H1 (cell line): ENCODE results near the gene FHIT. TPM values are rescaled to one million over a fixed set of nuclear protein-coding genes. Genes with fewer than 3 reads are reported as not detected.

Experiments used
- CTCF ChIA-PET: fragments of 300-600 bp; sonication (Branson Sonifier 250); formaldehyde crosslinking; loops from one replicate; lab custom pipeline; 2021; ENCODE audit not compliant: partially characterized antibody; lab: Charles Lee
- POLR2A ChIA-PET: fragments of 300-600 bp; sonication (Branson Sonifier 250); formaldehyde crosslinking; loops from one replicate; lab custom pipeline; 2021; ENCODE audit warnings: inconsistent platforms; ENCODE audit not compliant: partially characterized antibody; lab: Charles Lee
- DNase-seq, 2 experiments: peaks; one replicate each; pipeline versions ENCODE4 v3.0.0 to v3.0.0-alpha.2; 2010 to 2022; ENCODE audit warnings: low spot score in 2 of 2, low read depth in 1 of 2, mixed read lengths in 1 of 2
- FAIRE-seq: peaks from 2 replicates; lab custom pipeline; 2011; peaks lifted over from hg19 to GRCh38; lab: Jason Lieb, UNC
- H2AFZ ChIP-seq: 2 replicates; pipeline ENCODE4 v1.8.1; 2012; ENCODE audit warnings: low read length, inconsistent platforms
- H2AK5ac ChIP-seq: 2 replicates; pipeline ENCODE4 v1.6.1; 2013; ENCODE audit warnings: low read depth, low read length
- H2BK120ac ChIP-seq: replicated peaks from 2 replicates; pipeline ENCODE3; 2013; ENCODE audit warnings: low read depth, low read length, inconsistent platforms
- H2BK12ac ChIP-seq: 2 replicates; pipeline ENCODE4 v1.6.1; 2013; ENCODE audit warnings: low read depth, low read length
- H2BK15ac ChIP-seq: 2 replicates; pipeline ENCODE4 v1.6.1; 2013; ENCODE audit warnings: low read length
- H2BK20ac ChIP-seq: 2 replicates; pipeline ENCODE4 v1.6.1; 2013; ENCODE audit warnings: low read length
- H2BK5ac ChIP-seq: 2 replicates; pipeline ENCODE4 v1.6.1; 2013; ENCODE audit warnings: low read depth, low read length
- H3K14ac ChIP-seq: 2 replicates; pipeline ENCODE4 v1.6.1; 2013; ENCODE audit warnings: inconsistent platforms; ENCODE audit not compliant: insufficient read length
- H3K18ac ChIP-seq: 2 replicates; pipeline ENCODE4 v1.6.1; 2013; ENCODE audit warnings: low read length; ENCODE audit errors: extremely low read depth
- H3K23ac ChIP-seq: 2 replicates; pipeline ENCODE4 v1.6.1; 2013; ENCODE audit warnings: inconsistent platforms; ENCODE audit not compliant: insufficient read length
- H3K23me2 ChIP-seq: 2 replicates; pipeline ENCODE4 v1.6.1; 2013; ENCODE audit warnings: low read depth, low read length
- H3K27ac ChIP-seq: 2 replicates; pipeline ENCODE4 v1.6.1; 2011; ENCODE audit warnings: low read depth, low read length, inconsistent platforms
- H3K27me3 ChIP-seq, 4 experiments: replicated peaks in 1 of 4; 1 replicate in 1 of 4; 2 replicates in 3 of 4; pipeline versions ENCODE4 v1.6.1 to v1.8.1; 2011 to 2013; ENCODE audit warnings: low read length in 3 of 4, mild to moderate bottlenecking in 3 of 4, inconsistent platforms in 2 of 4, mixed read lengths in 2 of 4, moderate library complexity in 1 of 4; ENCODE audit not compliant: control insufficient read depth in 3 of 4, insufficient read depth in 3 of 4; ENCODE audit errors: extremely low read depth in 1 of 4
- H3K36me3 ChIP-seq, 4 experiments: 2 replicates each; pipeline versions ENCODE4 v1.6.1 to v1.8.1; 2011 to 2013; ENCODE audit warnings: mild to moderate bottlenecking in 4 of 4, low read length in 3 of 4, moderate library complexity in 2 of 4, control low read depth in 1 of 4, inconsistent platforms in 1 of 4; ENCODE audit not compliant: insufficient read depth in 4 of 4, control insufficient read depth in 2 of 4
- H3K4ac ChIP-seq: replicated peaks from 2 replicates; pipeline ENCODE3; 2013; ENCODE audit warnings: low read length, low read depth, mixed read lengths, inconsistent platforms; ENCODE audit not compliant: insufficient read length
- H3K4me1 ChIP-seq, 4 experiments: replicated peaks in 1 of 4; 1 replicate in 1 of 4; 2 replicates in 3 of 4; pipeline versions ENCODE4 v1.6.1 to v1.8.1; 2011 to 2013; ENCODE audit warnings: low read length in 3 of 4, inconsistent platforms in 2 of 4, mixed read lengths in 1 of 4; ENCODE audit not compliant: insufficient read depth in 4 of 4, control insufficient read depth in 3 of 4
- H3K4me2 ChIP-seq, 2 experiments: 2 replicates each; pipeline versions ENCODE4 v1.6.1 to v1.8.1; 2011 to 2013; ENCODE audit warnings: low read depth in 2 of 2, low read length in 2 of 2, control low read depth in 1 of 2, inconsistent platforms in 1 of 2, mild to moderate bottlenecking in 1 of 2; ENCODE audit not compliant: insufficient read depth in 1 of 2
- H3K4me3 ChIP-seq, 4 experiments: fragments of 200-600, 300-600 bp in 1 of 4; sonication (generic), shearing (Covaris generic), sonication (Bioruptor Twin) in 1 of 4; 2 replicates each; pipeline versions ENCODE4 v1.5.1 to v1.8.1; 2011 to 2016; ENCODE audit warnings: low read length in 4 of 4, low read depth in 3 of 4, control low read depth in 2 of 4, inconsistent platforms in 2 of 4, mild to moderate bottlenecking in 2 of 4, mixed read lengths in 1 of 4, moderate library complexity in 1 of 4; ENCODE audit not compliant: insufficient read depth in 2 of 4; ENCODE audit errors: extremely low read depth in 1 of 4
- H3K56ac ChIP-seq: replicated peaks from 2 replicates; pipeline ENCODE3; 2013; ENCODE audit warnings: low read depth, mild to moderate bottlenecking, mixed read lengths, low read length, inconsistent platforms; ENCODE audit not compliant: insufficient read length
- H3K79me1 ChIP-seq: 2 replicates; pipeline ENCODE4 v1.6.1; 2013; ENCODE audit warnings: low read depth, low read length, control low read depth
- H3K79me2 ChIP-seq, 2 experiments: 2 replicates each; pipeline versions ENCODE4 v1.6.1 to v1.8.1; 2012 to 2013; ENCODE audit warnings: low read length in 2 of 2, mild to moderate bottlenecking in 2 of 2, inconsistent platforms in 1 of 2; ENCODE audit not compliant: insufficient read depth in 2 of 2, control insufficient read depth in 1 of 2
- H3K9ac ChIP-seq, 4 experiments: replicated peaks in 1 of 4; 1 replicate in 1 of 4; 2 replicates in 3 of 4; pipeline versions ENCODE4 v1.6.1 to v1.8.1; 2011 to 2013; ENCODE audit warnings: low read depth in 3 of 4, low read length in 3 of 4, control low read depth in 2 of 4, mild to moderate bottlenecking in 2 of 4, moderate library complexity in 2 of 4, inconsistent platforms in 1 of 4; ENCODE audit errors: extremely low read depth in 1 of 4
- H3K9me3 ChIP-seq, 2 experiments: 2 replicates each; pipeline versions ENCODE4 v1.6.1 to v1.8.1; 2012 to 2013; ENCODE audit warnings: mild to moderate bottlenecking in 2 of 2, moderate library complexity in 2 of 2, control low read depth in 1 of 2, inconsistent platforms in 1 of 2, low read depth in 1 of 2, low read length in 1 of 2, mixed read lengths in 1 of 2; ENCODE audit not compliant: insufficient read depth in 2 of 2
- H4K20me1 ChIP-seq, 2 experiments: replicated peaks in 1 of 2; 2 replicates each; pipeline versions ENCODE3 to v1.8.1; 2011 to 2013; ENCODE audit warnings: inconsistent platforms in 2 of 2, low read length in 2 of 2, mild to moderate bottlenecking in 1 of 2; ENCODE audit not compliant: insufficient read depth in 2 of 2, control insufficient read depth in 1 of 2
- H4K5ac ChIP-seq: 2 replicates; pipeline ENCODE4 v1.6.1; 2013; ENCODE audit warnings: low read length, low read depth, mixed read lengths, inconsistent platforms; ENCODE audit not compliant: insufficient read length
- H4K8ac ChIP-seq: 2 replicates; pipeline ENCODE4 v1.8.0; 2013; ENCODE audit warnings: mild to moderate bottlenecking, moderate library complexity, low read length, inconsistent platforms; ENCODE audit not compliant: insufficient read depth; ENCODE audit errors: extremely low read depth
- H4K91ac ChIP-seq: replicated peaks from 2 replicates; pipeline ENCODE3; 2013; ENCODE audit warnings: low read length, mixed read lengths, inconsistent platforms; ENCODE audit not compliant: insufficient read length
- BACH1 ChIP-seq: IDR thresholded peaks from 2 replicates; pipeline ENCODE4 v1.6.1; 2012; ENCODE audit warnings: low read length, improper control_type of control experiment
- CHD1 ChIP-seq: IDR thresholded peaks from 2 replicates; pipeline ENCODE4 v1.6.1; 2012; ENCODE audit warnings: low read depth, low read length, improper control_type of control experiment
- GTF2F1 ChIP-seq: IDR thresholded peaks from 2 replicates; pipeline ENCODE4 v1.6.1; 2012; ENCODE audit warnings: low read depth, low read length, improper control_type of control experiment, borderline replicate concordance
- KDM5A ChIP-seq: fragments of 200-600 bp; IDR thresholded peaks from 2 replicates; pipeline ENCODE4 v1.7.1; 2012; ENCODE audit warnings: mild to moderate bottlenecking, low read length, inconsistent platforms, mixed read lengths
- PHF8 ChIP-seq: fragments of 200-600 bp; sonication (generic); conservative IDR thresholded peaks from 2 replicates; pipeline ENCODE4 v1.7.1; 2012; ENCODE audit warnings: low read depth, mild to moderate bottlenecking, inconsistent platforms, low read length, moderate library complexity
- POU5F1 ChIP-seq: IDR thresholded peaks from 2 replicates; pipeline ENCODE4 v1.6.1; 2011; ENCODE audit warnings: low read depth, mild to moderate bottlenecking, low read length, moderate library complexity
- SIRT6 ChIP-seq: IDR thresholded peaks from one replicate; pipeline ENCODE4 v1.7.1; 2012; ENCODE audit warnings: low read length, inconsistent platforms
- SIX5 ChIP-seq: IDR thresholded peaks from 2 replicates; pipeline ENCODE4 v1.6.1; 2011; ENCODE audit warnings: mild to moderate bottlenecking, low read depth, low read length
- TCF12 ChIP-seq: IDR thresholded peaks from 2 replicates; pipeline ENCODE4 v1.6.1; 2011; ENCODE audit warnings: low read depth, mild to moderate bottlenecking, low read length
- YY1 ChIP-seq: IDR thresholded peaks from 2 replicates; pipeline ENCODE4 v1.6.1; 2011; ENCODE audit warnings: low read depth, mild to moderate bottlenecking, low read length
- WGBS, 2 experiments: shearing (Covaris generic) in 1 of 2; methylation state at CpG; one replicate each; pipeline versions ENCODE4 v1.1.6 to v1.1.7; 2013 to 2015; ENCODE audit warnings: low lambda C conversion rate in 2 of 2, mixed read lengths in 2 of 2, inconsistent platforms in 1 of 2, low coverage in 1 of 2, missing lambda C conversion rate in 1 of 2; ENCODE audit not compliant: insufficient replicate concordance in 2 of 2, insufficient coverage in 1 of 2, insufficient read length in 1 of 2; ENCODE audit errors: extremely low coverage in 1 of 2, missing lambda C conversion rate in 1 of 2; 5-methylcytosine and 5-hydroxymethylcytosine counted together
- polyA plus RNA-seq, 7 experiments: library from polyadenylated mRNA; depleted of rRNA in 3 of 7; stranded (reverse) in 5 of 7; unstranded in 2 of 7; fragments of >200 nt in 5 of 7; fragments of 200-250 nt in 2 of 7; gene quantifications; 1 replicate in 5 of 7; 2 replicates in 1 of 7; 4 replicates in 1 of 7; pipeline versions ENCODE4 v1.2.1 to v1.2.3, GENCODE V29; 2011 to 2013; ENCODE audit warnings: missing spikeins in 2 of 7, mixed read lengths in 2 of 7
- total RNA-seq: library from RNA; stranded (reverse); fragmentation: NEBNext Ultra II Directional; extraction: Animal tissue kit (Norgen Biotek cat#: 25700); gene quantifications from 2 replicates; pipeline ENCODE4 v1.2.1, GENCODE V29; 2021
- TF ChIP-seq, protein P1 (sequence below): IDR thresholded peaks from 2 replicates; pipeline ENCODE4 v1.6.1; 2011; ENCODE audit warnings: low read depth, mild to moderate bottlenecking, low read length; ENCODE audit not compliant: insufficient read depth

The FHIT gene
- total and polyA plus RNA-seq, 2 of the 8 experiments (the other 6 are each of a cell fraction or from before 2014, with no cell fraction given), result 1.2 to 3.2 TPM

DNA sequence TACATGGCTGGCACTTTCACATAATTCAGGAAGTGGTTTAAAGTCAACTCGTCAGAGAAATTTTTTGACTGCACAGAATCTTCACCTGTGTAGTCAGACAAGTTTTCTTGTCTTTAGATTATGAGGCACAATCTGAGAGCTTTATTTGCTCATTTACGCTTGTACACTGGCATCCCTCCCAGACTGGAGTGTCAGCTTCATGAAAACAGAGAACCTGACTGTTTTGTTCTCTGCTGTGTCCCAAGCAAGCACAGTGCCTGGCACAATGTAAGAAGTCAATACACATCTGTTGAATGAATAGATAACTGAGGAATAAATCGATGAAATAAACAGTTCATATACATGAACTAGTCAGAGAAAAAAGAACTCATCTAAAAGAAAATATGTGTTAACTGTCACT is 1355.3 kb downstream of the FHIT start:
- Histone ChIP-seq H2BK15ac (no peak overlapping the region), H4K20me1 (no peaks in the 10 kb centered on the region), H3K14ac (no peak overlapping the region), H3K4me3 (no peak overlapping the region), H2BK20ac (no peak overlapping the region), H2AK5ac (no peak overlapping the region), H3K79me1 (no peaks in the 10 kb centered on the region), H3K79me2 (no peaks in the 10 kb centered on the region), H4K8ac (no peak overlapping the region), H3K23ac (no peak overlapping the region), H4K5ac (no peak overlapping the region), H3K4me1 (no peaks in the 10 kb centered on the region), H3K18ac (no peak overlapping the region), H2AFZ (no peak overlapping the region), H3K23me2 (no peaks in the 10 kb centered on the region), H3K9me3 (no peaks in the 10 kb centered on the region), H2BK120ac (no peak overlapping the region), H3K4ac (no peak overlapping the region), H2BK5ac (no peak overlapping the region), H3K27ac (no peak overlapping the region), H3K9ac (no peak overlapping the region), H3K4me2 (no peak overlapping the region), H3K56ac (no peak overlapping the region), H4K91ac (no peak overlapping the region), H3K27me3 (no peaks in the 10 kb centered on the region), H3K36me3 (no peaks in the 10 kb centered on the region), H2BK12ac (no peak overlapping the region)
- CTCF ChIA-PET, result no interaction called here
- no peak for DNase-seq
- WGBS, 2 experiments, result 83% methylated on average over 3 of the region's 3 CpGs; no CpG with 5 or more reads in 1 of the 2 experiments
- POLR2A ChIA-PET, result no interaction called here
- FAIRE-seq, result no peak
- TF ChIP-seq YY1 (no peak), KDM5A (no peak), PHF8 (no peak), TCF12 (no peak), SIRT6 (no peak), SIX5 (no peak), CHD1 (no peak), GTF2F1 (no peak), BACH1 (no peak), POU5F1 (no peak)
- TF ChIP-seq, protein P1, sequence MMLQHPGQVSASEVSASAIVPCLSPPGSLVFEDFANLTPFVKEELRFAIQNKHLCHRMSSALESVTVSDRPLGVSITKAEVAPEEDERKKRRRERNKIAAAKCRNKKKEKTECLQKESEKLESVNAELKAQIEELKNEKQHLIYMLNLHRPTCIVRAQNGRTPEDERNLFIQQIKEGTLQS, result no peak
